HG02678 (cell line): Measurements from ENCODE around the gene PALLD.
"Not testable (repeated sequence)": the region's sequence is repeated elsewhere in the genome, so short reads cannot be mapped to it uniquely, and the experiment has no call there.

Experiments
- ATAC-seq: cut with Tn5 transposase; IDR thresholded peaks from one replicate; pipeline ENCODE4 v1.9.1; 2021; ENCODE audit warnings: mild to moderate bottlenecking, moderate library complexity; ENCODE audit not compliant: unreplicated experiment

Gene PALLD

DNA sequence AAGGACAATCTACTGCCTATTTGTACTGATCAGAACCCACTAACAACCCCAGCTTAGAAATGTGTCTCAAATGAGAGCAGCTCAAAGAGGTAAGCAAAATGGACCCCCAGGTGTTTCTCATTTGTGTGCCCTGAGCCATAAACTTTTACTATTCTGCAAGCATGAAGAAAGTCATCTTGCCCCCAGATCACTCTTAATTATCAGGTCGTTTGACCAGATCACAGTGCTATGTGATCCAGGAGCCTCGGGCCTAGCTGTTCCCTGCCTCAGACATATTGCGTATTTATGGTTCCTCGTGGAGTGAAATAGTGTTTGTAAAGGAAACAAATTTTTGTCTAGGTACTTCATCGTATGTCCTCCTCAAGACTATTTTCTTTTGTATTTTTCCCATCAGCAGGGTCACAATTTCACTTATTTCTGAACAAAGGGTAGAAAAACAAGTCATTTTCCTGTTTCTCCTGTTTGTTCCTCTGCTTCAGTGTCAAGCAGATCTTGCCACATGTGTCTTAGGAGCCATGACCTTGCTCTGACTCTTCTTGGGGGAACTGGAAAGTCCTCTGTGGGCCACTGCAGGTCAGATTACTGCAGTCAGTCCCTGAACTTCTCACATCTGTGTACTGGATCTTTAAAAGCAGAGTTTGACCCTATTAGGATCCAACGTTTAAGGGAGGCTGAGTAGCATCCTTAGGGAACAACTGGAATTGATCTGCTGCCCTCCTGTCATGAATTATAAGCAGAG lies 194.9 kb downstream of the PALLD start:
- no peak for ATAC-seq

DNA sequence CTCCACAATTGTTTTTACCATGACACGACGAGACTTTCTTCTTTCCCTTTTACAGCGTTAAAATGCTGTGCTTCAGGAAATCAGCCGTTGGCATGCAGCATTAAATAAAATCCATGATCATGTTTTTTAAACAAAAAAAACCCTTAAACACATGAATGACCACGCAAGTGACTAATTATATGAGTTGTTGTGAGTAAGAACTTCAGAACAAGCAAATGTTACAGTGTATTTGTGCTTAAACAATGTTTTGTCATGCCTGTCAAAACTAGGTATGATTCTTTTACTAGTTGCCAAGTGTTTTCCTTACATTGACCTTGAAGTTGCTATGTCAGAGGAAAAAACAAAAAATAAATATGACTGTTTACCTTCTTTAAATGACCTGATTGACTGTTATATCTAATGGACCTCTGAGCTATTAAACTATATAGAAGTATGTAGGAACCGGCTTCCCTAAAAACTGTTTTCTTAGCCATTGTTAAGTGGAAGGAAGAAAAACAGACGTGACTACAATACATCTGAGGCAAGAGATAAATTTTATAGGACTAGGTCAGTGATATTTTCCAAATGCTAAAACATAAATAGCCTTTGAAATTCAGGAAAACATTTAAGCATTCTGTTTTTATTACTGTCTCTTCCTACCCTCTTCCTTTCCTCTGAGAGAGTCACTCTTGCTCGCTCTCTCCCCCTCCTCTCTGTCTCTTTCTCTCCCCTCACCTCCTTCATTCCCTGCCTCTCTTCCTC lies 197.1 kb downstream of the PALLD start:
- ATAC-seq = no peak

DNA sequence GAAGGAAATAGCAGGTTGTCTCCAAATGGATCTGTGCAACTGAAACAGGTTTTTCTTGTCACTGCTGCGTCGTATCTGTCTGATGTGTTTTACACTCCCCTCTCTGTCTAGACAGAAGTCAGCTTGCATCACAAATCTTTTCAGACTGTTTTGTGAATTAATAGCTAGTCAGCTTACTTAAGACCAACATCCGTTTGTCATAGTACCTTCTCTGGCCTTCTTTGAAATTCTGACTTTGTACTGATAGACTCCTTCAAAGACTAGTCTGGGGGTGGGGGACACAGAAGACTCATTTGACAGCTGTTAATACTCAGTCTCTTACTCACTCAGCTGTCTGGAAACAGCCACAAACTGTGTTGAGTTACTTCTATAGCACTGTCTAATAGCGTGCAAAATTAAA lies 197.8 kb downstream of the PALLD start:
- no peak for ATAC-seq

DNA sequence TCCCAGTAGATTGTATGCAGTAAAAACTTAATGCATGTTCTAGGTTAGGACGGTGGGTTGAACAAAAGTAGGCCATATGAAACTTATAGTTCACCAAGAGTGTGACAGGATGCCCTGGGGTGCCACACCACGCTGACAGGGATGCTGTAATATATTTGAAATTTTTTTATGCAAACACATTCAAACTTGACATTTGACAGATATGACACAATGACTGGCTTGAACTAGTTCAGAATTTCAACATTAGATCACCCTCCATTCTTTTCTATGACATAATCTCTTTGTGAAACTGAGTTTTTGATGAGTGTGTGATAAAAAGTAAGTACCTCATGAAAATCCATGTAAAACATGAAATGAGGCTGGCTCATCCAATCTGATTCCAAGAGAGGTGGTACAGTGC lies 198.4 kb downstream of the PALLD start:
- ATAC-seq = no peak

GRCh38 chr4:168696280-168696679 lies 199.4 kb downstream of the PALLD start:
- ATAC-seq = no peak

- ATAC-seq = no peak
These were observed 200.0 kb downstream of the PALLD start for GRCh38 chr4:168696826-168697225.

DNA sequence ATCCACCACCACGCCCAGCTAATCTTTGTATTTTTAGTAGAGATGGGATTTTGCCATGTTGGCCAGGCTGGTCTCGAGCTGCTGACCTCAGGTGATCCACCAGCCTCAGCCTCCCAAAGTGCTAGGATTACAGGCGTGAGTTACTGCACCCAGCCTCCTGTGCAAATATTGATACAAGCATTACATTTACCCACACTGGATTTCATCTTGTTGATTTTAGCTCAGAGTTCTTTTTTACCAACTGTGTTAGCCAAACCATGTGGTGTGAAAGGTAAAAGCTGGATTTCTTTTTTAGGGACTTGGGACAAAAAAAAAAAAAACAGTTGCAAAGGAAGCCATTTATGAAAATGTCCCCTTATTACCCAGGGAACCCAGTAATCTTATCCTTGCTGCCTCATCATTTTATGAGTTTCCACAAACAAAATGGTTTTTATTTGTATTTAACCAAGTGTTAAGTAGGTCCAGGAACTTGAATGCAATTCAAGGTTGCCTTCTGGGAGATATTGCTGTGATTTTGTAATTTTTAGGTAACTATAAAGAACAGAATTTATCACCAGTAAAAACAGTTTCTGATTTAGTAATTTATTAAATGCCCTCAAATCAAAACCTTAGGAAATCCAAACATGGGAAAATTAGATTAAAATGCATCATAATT lies 202.5 kb downstream of the PALLD start:
- no peak for ATAC-seq

DNA sequence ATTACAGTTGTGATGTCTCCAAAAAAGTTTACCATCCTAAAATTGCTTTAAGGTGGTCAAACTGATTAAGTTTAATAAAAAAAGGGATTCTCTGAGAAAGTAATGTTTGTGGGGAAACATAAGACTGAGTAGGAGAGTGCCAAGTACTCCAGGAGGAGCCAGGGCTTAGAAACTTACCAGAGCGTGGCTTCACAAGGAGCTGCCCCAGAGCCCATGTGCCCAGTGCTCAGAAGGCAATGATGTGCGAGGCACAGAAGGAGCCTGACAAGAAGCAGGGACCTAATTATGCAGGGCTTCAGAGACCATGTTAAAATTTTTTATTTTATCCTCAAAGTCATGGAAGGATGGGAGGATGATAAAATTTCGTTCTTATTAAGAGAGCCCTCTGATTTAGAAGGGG lies 204.2 kb downstream of the PALLD start:
- no peak for ATAC-seq

GRCh38 chr4:168702581-168703087 lies 205.8 kb downstream of the PALLD start:
- ATAC-seq = not testable (repeated sequence)

GRCh38 chr4:168705121-168705520 lies 208.3 kb downstream of the PALLD start:
- ATAC-seq = no peak

- no peak for ATAC-seq
These were observed 210.4 kb downstream of the PALLD start for GRCh38 chr4:168707205-168707604.

DNA sequence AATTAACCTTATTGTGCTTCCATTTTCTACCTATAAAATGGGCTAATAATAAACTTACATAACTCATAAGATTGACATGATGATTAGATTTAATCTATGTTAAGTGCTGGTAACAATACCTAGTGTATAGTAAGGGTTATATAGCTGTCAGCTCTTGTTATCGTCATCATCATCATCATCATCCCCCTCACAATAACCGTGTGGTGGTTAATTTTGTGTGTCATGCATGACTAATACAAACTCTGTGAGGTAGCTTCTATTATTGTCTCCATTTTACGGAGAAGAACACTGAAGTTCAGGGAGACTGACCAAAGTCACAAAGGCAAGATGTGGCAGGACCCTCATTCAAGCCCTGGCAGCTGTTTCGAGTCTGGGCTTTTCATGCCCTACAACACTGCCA lies 211.3 kb downstream of the PALLD start:
- ATAC-seq = no peak

DNA sequence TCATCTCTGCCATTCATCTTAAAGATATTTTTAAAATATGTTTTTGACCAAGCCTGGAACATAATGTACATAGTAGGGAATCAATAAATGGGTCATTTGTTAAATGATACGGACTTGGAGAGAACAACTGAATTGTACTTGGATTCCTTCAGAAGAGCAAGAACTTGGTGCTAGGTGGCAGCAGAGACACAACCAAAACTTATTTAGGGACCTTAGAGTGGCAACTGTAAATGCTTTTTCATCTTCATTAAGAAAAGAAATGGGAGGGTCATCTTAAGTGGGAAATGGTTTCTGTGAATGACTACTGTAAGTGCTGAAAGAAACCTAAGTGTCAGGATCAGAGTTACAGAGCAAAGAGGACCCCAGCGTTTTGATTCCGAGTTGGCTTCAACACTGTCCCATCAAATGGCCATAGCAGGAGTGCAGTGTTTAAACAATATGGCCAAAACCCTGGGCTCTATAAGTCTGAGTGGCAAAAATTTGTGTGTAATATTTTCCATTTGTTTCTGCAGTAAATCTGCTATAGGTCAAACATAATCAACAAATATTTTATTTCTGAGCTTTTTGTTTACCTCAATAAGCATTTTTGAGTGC lies 213.6 kb downstream of the PALLD start:
- no peak for ATAC-seq

DNA sequence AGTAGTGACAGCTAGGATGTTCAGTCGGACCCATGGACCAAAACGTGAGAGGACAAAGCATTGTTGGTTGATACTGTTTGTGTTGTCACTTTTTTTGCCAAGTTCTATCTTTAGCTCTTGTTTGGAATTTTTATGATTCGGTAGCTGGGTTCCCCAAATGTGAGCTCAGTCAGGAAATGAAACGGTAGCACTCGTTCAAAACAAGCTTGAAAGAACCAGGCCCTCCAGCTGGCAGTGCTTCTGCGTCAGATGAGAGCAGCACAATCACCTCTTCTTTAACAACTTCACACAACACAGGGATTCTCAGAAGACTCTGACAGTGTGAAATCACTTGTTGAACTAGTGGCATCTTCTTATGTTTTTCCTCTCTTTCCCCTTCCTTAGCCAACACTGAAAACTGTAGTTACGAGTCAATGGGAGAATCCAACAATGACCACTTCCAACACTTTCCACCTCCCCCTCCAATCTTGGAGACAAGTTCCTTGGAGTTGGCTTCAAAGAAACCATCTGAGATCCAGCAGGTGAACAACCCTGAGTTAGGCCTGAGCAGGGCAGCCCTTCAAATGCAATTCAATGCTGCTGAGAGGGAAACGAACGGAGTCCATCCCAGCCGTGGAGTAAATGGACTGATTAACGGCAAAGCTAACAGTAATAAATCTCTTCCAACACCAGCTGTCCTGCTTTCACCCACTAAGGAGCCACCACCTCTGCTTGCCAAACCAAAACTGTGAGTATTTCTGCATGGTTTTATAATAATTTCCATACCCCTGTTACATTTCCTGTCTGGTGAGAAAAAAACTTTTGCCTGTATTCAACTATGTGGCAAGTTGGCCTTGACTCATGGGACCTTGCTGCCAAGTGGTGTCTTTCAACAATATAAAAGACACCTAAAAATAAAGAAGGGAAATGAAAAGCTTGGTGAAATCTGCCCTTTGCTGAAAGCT lies 214.6 kb downstream of the PALLD start:
- no peak for ATAC-seq

- no peak for ATAC-seq
These were observed 215.6 kb downstream of the PALLD start for GRCh38 chr4:168712316-168712890.

- no peak for ATAC-seq
These were observed 216.4 kb downstream of the PALLD start for GRCh38 chr4:168713253-168713652.

DNA sequence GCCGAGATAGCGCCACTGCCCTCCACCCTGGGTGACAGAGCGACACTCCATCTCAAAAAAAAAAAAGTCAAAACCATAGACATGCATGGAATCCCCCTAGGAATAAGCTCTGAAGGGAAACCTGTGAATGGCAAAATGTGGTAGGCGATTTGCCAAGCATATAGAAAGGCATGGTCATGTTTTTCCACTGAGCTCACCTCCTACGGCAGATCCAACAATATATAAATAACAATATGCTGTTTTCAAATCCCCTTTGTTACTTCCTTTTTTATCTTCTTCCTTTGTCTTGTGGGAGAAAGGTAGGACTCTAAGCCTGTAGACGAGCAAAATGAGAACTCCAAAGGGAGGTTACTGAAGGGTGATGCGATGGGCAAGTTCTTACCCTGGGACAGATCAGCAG lies 219.0 kb downstream of the PALLD start:
- ATAC-seq = no peak

DNA sequence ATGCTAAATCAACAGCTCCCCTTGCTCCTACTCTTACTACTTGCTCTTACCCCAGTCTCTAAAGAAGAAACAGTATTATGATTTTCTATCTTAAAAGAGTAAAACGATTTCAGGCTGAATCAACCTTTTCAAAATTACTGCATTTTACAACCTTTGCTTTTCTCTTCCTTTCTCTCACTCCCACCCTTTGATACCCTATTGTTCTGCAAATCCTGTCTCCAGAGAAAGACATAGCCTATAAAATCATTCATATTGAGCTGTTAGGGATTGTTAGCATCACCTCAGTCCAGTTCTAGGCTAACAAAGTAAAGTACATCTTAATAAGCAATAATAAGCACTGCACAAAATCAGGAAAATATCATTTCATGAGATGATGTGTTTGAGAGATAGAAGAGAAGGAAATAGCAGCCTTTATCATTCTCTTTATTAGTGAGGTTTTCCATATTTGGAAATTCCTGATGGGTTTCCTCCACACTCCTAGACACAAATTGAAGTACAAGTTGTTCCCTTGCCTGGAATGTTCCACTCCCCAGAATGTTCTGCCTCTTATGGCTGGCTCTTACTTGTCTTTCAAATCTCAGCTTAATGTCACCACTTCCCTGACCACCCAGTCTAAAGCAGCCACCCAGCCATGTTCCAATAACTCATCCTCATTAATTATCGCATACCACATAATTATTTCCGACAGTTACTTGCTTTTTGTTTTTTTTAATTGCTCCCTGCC lies 219.7 kb downstream of the PALLD start:
- ATAC-seq = no peak

DNA sequence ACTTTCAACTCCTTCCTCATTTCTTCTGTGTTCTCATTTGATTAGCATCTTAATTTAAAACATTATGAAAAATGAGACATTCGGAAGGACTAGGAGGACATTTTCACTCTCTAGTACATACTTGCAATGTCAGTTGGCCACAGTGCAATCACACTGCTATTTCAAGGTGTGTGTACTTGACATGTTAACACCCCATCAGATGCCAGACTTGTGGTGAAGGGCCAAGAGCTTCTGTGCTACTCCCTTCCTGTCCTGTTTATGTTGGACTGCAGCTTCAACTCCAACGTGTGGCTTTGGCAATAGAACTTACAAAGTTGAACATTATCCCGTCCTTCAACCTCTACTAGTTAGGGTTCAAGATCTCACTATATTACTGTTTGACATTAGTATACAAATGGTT lies 221.0 kb downstream of the PALLD start:
- ATAC-seq = no peak
